GM10266 (cell line): Measurements from ENCODE around the gene GNG11.

Source experiments
- DNase-seq: peaks from one replicate; pipeline ENCODE4 v3.0.0; 2012; ENCODE audit errors: extremely low spot score
- CTCF ChIP-seq: IDR thresholded peaks from 2 replicates; pipeline ENCODE4 v1.5.1; 2012; ENCODE audit warnings: mild to moderate bottlenecking, low read depth; ENCODE audit not compliant: control insufficient read depth, insufficient read depth; ENCODE audit errors: missing control alignments

GNG11 gene

GRCh38 chr7:93955304-93955703, 33.8 kb downstream of the GNG11 start:
- no peak for TF ChIP-seq CTCF
- no peak for DNase-seq

- no peak for DNase-seq
- TF ChIP-seq CTCF, result no peak
These were observed 36.2 kb downstream of the GNG11 start for GRCh38 chr7:93957767-93958166.

- DNase-seq, result no peak
- TF ChIP-seq CTCF, result no peak
These were observed 36.7 kb downstream of the GNG11 start for GRCh38 chr7:93958216-93958615.

GRCh38 chr7:93958651-93959050, 37.1 kb downstream of the GNG11 start:
- no peak for TF ChIP-seq CTCF
- no peak for DNase-seq

GRCh38 chr7:93960986-93961385, 39.5 kb downstream of the GNG11 start:
- DNase-seq, result no peak
- no peak for TF ChIP-seq CTCF

- no peak for DNase-seq
- no peak for TF ChIP-seq CTCF
These were observed 42.7 kb downstream of the GNG11 start for GRCh38 chr7:93964262-93964661.

GRCh38 chr7:93964813-93965212, 43.3 kb downstream of the GNG11 start:
- TF ChIP-seq CTCF, result no peak
- DNase-seq, result no peak
